ENCODE data around the gene TBC1D13. TPM values are rescaled to one million over a fixed set of nuclear protein-coding genes. Genes with fewer than 3 reads are reported as not detected.

The TBC1D13 gene
- total and polyA plus RNA-seq, 2 of the 13 experiments (the other 11 are each of a cell fraction or from before 2014, with no cell fraction given): 17.9 to 19.7 TPM

- TF ChIP-seq TMF1 (CRISPR knock-in tag; IDR thresholded peaks at IDR 0.05; ENCODE audit: low read depth) (peak; percentile 91; the same call in 1 of the 2 replicates), ZMAT3 (CRISPR knock-in tag; conservative IDR thresholded peaks at IDR 0.05) (peak; percentile 98), TEAD3 (CRISPR knock-in tag; optimal IDR thresholded peaks at IDR 0.05; ENCODE audit: borderline replicate concordance) (peak; percentile 81), SMARCE1 (IDR thresholded peaks at IDR 0.05; ENCODE audit: borderline replicate concordance) (no peak), ZNF850 (CRISPR knock-in tag; conservative IDR thresholded peaks at IDR 0.05) (peak; percentile 81; the same call in 1 of the 2 replicates), E2F2 (CRISPR knock-in tag; IDR thresholded peaks at IDR 0.05; ENCODE audit: borderline replicate concordance) (0 out of 2 replicates have a peak, but pooled peaks have one; percentile 25), YEATS2 (CRISPR knock-in tag; IDR thresholded peaks at IDR 0.05; ENCODE audit: borderline replicate concordance) (peak; percentile 89), KLF13 (CRISPR knock-in tag; IDR thresholded peaks at IDR 0.05) (0 out of 2 replicates have a peak, but pooled peaks have one; percentile 55), IRX3 (CRISPR knock-in tag; IDR thresholded peaks at IDR 0.05; ENCODE audit: borderline replicate concordance, low read depth) (peak; percentile 83; the same call in 1 of the 2 replicates), CTCF (CRISPR knock-in tag; IDR thresholded peaks at IDR 0.05) (peak; percentile 29; the same call in 1 of the 2 replicates), TAF15 (IDR thresholded peaks at IDR 0.05; ENCODE audit: low read depth, low read length, poor library complexity, severe bottlenecking) (peak; percentile 28), NR2F2 (IDR thresholded peaks at IDR 0.05; ENCODE audit: borderline replicate concordance, low read depth) (no peak; the same call in 1 of the 2 replicates), MLLT10 (CRISPR knock-in tag; IDR thresholded peaks at IDR 0.05) (no peak), BRF2 (CRISPR knock-in tag; IDR thresholded peaks at IDR 0.05) (peak; percentile 92; the same call in 1 of the 2 replicates), ARID5B (CRISPR knock-in tag; IDR thresholded peaks at IDR 0.05) (peak; percentile 82), ZNF354B (CRISPR knock-in tag; IDR thresholded peaks at IDR 0.05) (peak; percentile 80; the same call in 1 of the 2 replicates), MBNL3 (CRISPR knock-in tag; conservative IDR thresholded peaks at IDR 0.05) (no peak), REPIN1 (CRISPR knock-in tag; IDR thresholded peaks at IDR 0.05; ENCODE audit: borderline replicate concordance, low read depth) (peak; percentile 96), ZKSCAN8 (CRISPR knock-in tag; IDR thresholded peaks at IDR 0.05; ENCODE audit: borderline replicate concordance) (peak; percentile 79; the same call in 1 of the 2 replicates), SNAPC2 (CRISPR knock-in tag; IDR thresholded peaks at IDR 0.05) (peak; percentile 32; the same call in 1 of the 2 replicates)
These were observed at the start of gene TBC1D13 (continued) for GRCh38 chr9:128786681-128787601.
